ENCODE results near the gene EPHB1.

EPHB1 gene

DNA sequence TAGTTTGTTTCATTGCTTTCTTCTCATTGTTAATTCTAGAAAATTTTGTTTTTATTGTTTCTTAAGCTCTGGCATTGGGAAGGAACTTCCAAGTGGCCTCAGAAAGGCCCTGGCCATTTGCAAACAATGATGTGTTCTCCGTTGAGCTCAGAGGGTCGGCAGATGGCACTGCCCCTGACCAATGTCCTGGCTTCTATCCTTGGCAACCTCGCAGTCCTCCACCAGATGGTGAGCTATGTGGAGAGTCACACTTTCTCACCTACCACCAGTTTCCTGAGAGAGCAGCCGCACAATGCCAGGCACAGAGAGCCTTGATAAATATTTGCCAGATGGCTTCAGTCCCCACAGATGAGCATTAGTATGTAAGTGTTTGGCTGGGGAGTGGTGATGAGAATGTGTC lies 343.7 kb downstream of the EPHB1 start:
- no peak for DNase-seq

DNA sequence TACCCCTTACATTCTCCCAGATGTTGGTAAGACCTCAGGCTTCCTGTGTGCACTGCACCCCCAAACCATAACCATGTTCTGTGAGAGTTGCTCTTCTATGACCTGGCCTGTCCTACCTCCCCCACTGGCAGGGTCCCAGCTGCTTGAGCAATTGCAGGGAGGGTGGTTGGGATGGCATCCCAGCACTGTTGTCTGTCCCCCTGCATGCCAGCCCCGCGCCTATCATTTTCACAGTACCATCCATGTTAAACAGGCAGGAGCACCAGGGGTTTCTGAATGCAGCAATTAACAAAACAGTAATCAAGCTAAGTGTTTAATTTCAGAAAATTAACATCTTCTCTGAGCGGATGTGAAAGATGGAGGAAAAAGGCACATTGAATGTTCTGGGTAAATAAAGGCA lies 345.5 kb downstream of the EPHB1 start:
- no peak for DNase-seq

DNA sequence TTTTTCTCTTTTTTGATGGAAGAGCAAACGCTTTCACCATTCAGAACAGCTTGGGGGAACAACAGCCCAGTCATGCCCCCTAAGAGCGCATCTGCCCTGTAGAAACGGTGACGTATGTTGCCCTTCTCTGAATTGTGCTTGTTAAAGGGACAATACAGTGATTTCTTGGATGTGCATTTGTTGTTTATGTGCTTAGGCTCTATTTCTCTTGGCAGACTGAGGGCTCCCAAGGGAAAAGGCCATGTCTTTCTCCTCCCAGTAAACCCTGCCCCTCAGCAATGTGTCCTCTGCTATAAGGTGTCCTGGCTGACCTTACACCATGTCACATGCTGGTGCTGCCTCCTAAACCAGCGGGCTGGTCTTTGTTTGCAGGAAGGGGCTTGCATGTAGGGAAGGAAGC lies 346.1 kb downstream of the EPHB1 start:
- DNase-seq = no peak

DNA sequence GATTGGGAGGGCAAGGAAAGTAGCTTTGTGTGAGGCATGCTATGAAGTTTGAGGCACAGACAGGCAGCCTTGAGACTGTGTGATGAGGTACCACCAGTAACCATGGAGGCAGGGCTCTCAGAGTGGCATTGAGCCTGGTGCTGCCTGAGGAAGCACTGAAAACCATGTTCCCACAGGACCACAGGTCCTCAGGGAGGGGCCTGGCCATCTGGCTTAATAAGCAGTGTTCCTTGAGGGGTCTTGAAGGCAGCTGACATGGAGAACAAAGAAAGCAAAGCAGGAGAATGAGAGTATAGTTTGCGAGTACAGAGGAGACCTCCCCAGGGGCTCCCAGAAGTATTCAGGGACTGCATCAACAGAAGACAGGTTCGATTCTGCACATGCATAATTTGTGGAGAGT lies 346.6 kb downstream of the EPHB1 start:
- DNase-seq = no peak

DNA sequence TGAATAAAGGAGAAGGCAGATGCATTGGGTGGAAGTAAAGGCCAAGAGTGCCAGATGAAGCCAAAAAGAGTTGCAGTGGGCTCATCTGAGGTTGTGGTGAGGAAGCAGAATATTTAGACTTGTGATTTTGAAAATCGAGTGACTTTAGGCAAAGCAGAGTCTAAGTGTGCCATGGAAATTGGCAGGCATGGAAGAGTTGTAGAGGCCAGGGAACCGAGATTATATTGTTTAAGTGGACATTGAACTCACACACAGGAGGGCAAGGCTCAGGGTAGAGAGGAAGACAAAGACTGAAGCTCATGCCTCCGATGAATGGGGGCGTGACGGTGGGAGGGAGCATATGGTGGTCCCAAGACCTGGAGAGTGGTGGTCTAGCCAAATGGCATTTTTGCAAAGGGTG lies 347.5 kb downstream of the EPHB1 start:
- no peak for DNase-seq

DNA sequence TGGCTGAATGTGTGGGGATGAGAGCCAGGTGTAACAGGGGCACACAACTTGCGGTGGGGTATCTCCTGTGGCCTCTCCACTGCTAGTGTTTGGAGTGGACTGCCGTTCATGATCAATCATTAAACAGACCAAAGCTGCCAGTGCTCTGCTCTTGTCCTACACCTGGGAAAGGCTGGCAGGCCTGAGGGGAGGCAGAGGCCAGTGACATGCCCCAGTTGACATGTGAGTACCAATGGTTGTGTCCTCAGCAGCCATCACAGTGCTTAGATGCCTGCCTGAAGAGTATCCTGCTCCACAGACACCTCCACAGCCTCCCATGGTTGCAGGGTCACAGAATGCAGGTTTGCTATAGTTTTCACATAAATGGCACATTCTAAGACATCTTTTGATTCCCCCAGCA lies 348.4 kb downstream of the EPHB1 start:
- no peak for DNase-seq

DNA sequence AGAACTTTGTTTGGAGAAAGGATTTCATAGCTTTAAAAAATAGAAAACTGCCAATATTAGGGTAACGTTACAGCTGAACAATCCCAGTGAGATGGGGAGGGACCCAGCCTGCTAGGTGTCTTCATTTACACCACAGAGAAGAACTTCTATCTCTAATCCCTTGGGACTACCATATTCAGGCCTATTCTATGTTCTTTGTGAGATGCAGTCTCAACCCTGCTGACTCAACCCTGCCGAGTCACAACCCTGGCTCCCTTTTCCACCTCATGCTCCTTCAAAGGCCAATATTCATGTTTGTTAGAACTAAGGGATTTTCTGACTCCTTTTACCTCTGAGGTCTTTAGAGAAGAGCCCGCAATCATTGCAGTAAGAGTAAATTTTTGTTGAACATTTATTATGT lies 350.5 kb downstream of the EPHB1 start:
- no peak for DNase-seq

DNA sequence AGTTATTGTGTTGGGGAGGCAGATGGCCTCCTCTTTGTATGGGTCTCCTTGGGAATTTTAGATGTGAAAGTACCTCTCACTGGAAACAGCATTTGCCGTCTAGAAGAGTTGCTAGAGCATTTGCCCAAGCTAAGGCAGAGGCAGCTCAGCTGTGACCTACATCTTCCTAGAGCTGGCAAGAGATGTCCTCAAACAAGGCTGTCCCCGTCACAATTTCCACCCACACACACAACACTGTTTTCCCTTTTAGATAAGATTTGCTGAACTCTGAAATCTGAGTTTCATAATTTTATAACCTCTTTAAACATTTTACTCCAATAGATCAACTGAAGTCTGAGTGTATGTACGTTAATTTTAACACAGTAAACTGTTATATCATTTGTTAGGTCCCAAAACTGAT lies 352.6 kb downstream of the EPHB1 start:
- DNase-seq = no peak

DNA sequence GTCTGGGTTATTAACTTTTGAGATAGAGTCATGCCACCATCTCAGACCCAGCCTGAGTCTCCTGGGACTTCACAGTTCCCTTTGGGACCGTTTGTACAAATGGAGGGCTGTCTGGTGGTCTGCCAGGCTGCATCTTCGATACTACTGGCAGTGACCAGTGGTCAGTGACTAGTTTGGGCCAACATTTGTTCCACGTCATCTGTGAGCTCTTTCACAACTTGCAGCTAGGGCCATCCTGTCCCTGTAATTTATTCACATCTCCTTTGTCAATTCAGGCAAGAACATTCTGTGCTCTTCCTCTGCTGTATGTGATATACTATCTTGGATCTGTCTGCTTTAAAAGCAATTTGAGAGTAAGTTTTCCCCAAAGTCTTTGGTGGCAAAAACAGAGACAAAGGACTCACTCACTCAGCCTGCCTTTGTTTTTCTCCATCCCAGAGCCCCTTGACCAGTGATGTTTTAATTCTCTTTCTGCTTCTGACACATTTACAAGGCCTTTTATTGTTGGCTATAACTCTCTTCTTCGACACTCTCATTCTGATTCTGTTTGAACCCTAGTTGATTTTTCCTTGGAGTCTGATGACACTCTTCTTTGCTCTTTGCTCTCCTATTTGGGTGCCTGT lies 353.4 kb downstream of the EPHB1 start:
- no peak for DNase-seq

DNA sequence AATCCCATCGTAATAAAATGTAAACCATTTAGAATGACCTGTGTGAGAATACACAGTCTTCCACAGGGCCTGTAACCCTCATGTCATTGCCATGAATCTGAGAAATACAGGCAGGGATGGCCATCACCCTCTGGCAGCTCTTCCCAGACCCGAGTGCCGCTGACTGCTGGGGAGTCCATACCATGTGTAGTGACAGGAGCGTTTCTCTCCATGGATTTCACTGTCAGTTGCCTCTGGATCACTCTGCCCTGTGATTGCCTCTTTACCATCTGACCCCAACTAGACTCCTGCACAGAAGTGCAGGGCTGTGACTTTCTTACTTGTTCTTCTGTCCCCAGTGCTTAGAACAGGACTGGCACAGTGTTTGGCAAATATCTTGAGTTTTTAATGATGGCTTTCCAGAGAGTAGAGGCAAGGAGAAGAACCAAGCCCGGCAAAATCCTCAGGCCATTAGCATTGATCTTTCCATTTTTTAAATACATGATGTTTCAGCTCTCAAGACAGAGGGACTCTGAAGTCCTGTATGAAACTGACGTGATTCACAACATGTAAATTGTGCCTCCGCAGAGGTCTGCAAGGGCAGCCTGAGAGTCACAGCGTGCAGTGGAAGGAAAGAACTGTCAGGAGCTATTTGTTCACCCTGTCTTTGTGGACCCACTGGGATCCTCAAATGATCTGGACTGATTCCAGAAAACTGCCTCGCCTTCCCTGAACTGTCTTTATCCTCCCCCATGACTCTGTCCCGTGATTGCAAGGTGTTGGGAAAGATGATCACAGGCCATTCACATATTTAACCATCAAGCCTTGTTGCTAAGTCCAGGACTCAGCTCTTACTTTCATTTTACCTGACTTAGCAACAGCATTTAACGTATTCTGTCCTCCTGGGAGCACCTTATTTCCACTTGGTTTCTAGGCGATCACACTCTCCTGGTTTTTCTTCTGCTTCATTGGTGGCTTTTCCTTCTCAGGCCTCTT lies 354.9 kb downstream of the EPHB1 start:
- DNase-seq = no peak

DNA sequence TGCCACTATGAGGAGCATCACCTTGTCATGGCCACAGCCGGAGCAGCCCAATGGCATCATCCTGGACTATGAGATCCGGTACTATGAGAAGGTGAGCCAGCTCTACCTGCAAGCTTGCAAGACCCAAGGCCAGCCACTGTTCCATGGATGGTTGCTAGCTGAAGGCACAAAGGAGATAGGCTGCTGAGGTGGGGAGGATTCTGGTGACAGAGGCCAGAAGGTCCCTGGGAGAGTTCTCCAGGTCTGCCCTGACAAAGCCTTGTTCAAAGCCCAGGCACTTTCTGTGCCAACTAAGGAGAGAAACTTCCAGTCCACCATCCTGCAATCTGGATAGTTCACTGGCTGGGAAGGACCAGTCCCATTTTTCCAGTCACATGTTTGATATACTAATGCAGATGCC lies 359.1 kb downstream of the EPHB1 start:
- DNase-seq = no peak

DNA sequence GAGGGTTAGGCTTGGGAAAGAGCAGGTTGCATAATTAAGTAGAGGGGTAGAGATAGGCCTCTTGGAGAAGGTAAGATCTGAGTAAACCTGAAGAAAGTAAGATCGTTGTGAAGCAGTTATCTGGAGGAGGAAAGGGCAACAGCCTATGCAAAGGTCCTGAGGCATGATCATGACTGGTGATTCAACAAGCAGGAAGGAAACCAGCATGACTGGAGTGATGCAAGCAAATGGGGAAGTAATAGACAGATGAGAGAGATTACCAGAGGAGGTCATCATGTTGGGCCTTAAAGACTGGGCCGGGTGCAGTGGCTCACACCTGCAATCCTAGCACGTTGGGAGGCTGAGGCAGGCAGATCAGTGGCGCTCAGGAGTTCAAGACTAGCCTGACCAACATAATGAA lies 360.2 kb downstream of the EPHB1 start:
- no peak for DNase-seq

DNA sequence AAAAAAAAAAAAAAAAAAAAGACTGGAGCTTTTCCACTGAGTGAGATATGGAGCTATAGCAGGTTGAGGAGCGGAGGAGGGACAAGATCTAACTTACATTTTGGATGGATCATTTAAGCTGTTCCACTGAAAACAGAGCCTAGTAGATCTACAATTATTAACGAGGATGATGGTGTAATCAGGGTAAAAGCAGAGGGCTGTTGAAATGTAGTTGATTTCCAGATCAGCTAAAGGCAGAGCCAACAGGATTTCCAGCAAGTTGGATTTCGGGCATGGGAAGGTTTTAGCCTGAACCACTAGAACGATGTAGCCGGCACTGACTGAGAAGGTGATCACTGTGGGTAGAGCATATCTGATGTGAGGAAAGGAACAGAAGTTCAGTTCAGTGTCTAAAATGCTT lies 360.7 kb downstream of the EPHB1 start:
- DNase-seq = no peak

DNA sequence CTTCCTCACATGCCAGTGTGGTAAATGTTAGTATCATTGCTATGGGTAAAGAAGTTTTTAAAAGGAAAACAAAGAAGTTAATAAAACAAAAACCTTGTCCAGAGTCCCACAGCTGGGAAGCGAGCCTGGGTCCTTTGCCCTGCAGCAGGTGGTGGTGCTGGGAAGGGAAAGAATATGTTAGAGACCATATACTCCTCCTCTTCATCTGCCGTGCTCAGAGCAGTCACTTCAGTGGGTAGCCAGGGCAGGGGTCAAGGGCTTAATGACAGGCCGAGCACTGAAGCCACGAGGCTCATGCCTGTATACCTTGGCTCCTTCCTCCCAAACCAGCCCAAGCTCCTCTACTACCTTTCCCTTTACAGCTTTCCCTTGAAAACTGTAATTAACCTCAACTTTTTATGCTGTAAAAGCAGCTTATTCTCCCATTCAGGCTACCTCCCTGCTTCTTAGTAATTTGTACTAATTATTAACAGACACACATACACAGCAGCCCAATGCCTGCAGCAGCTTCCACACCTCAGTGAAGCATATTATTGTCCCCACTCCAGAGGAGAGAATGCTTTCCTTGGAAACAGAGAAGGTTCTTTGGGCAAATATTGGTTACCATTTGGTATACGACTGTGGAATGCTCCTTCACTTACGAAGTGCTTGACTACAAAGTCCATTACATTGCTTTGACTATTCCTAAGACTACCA lies 362.1 kb downstream of the EPHB1 start:
- no peak for DNase-seq

DNA sequence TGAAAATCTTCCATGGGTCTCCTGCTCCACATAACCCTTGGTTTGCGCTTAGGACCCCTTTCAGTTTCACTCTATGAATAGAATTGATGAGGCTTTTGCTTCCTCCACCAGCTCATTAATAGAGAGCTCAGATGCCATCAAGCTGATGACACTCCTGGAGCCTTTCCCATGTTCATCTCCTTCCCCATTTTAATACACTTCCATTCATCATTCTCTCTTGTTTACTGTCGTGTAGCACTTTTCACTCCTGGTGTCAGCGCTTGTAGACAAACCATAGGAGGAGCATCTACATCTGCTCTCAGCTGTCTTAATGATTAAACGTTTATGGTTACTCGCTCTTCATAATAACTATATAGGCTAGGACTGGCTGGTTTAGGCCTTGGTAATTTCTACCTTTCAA lies 363.5 kb downstream of the EPHB1 start:
- no peak for DNase-seq

DNA sequence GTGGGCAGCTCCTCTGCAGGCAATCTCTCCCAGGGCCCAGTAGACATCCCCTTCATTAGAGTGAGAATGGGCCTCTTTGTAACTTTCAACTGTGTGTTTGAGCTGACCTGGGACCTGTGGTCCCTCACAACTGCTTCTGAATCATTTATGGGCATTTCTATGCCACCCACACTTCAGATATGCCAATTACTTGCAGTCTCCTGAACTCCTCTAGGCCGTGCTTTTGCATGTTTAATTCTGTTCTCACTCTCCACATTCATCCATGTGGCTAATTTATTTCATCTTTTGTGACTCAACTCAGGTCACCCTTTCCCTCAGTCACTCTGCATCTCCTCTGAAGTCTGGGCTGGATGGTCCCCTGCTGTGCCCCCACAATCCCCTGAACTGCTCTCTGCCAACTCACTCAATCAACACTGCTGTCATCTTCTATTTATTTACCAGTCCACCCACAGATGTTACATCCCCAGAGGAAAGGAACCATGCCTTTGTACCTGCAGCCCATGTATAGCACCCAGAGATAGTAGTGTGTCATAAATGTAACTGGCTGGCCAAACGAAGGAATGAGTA lies 364.7 kb downstream of the EPHB1 start:
- DNase-seq = no peak

DNA sequence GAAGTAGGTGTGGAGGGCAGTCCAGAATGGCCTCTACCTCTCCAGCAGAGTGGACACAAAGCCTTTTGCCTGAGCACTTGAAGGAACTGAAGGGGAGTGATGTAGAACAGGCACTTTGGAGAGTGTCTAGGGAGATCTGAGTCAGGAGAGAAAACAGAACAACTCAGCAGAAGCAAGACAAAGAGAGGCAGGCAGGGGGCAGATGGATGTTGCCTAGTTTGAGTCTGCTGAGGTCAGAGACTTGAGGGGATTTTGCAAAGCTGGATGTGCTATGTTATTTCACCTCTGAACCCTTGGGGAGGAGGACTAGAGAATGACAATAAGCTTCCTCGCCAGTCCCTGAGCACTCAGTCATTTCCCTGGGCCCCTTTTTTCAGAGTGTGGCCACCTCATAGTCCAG lies 366.4 kb downstream of the EPHB1 start:
- no peak for DNase-seq

DNA sequence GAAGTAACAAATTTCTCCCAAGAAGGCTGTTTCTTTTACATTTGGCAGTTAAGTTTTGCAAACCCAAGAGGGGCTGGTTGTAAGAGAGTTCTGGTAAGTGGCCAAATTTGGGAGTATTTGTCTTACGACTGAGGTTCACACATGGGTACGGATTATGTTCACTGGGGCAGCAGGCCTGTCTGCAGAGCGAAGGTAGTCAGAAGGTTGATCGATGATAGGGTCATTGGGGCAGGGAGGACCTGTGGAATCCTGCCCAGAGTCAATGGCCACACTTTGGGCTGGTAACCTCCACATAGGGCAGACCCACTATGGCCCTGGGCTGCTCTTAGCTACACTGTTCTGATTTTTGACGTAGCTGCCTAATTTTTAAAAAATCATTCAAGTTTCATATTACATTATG lies 368.6 kb downstream of the EPHB1 start:
- DNase-seq = no peak

DNA sequence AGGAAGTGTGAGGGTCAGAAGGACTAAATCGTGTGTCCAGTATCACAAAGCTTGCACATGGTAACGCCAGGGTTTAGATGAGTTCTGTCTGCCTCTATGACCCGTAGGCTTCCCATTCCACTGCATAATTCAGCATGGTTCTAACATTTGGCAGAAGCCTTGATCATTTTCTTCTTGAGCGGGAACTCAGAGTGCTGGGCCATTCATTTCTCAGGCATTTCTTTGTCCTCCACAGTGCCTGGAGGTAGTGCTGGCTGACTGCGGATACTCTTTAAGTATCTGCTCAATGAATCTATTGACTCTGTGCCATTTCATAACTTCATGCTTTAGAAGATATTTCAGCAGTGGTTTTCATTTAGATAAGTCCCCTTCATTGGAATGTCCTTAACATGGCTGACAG lies 370.2 kb downstream of the EPHB1 start:
- no peak for DNase-seq

DNA sequence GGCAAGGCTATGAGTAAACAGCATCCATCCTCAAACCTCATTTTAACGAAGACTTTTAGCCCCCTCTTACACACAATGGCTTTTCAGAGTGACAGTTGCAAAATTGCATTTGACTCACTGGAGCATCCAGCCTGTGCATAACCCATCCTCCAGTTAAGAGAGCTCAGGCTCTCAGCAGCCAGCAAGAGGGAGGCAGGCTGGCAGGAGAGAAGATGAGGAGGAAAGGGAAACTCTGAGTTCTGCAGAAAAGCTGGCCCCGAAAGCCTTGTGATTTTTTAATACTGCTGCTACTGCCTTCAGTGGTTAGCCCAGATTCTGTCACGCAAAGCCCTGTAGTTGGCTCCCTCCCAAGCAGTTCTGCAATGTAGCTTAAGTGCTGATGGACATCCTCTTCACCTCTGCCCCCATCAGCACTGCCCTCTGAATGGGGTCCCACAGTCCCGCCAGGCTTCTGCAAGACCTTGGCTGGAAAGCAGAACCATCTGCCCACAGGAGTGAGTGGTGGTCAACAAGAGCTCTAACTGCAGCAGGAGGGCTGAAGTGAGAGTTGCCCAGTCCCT lies 371.3 kb downstream of the EPHB1 start:
- DNase-seq = no peak

DNA sequence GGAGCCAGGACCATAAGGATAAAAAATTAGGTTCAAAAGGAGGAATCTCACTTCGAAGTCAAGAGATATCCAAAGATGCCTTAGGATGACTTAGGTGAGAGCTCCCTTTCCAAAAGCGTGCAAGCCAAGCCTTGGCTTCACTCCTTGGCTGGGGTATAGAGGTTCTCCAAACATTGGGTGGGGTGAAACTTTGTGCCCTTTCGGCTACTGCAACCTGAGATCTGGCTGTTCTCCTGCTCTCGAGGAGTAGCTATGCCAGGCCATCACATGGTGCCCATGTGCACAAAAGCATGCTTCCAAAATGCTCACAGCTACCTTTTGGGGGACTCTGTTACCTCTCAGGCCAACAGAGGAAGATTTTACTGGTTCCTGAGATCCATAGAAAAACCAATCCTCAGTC lies 373.8 kb downstream of the EPHB1 start:
- no peak for DNase-seq

DNA sequence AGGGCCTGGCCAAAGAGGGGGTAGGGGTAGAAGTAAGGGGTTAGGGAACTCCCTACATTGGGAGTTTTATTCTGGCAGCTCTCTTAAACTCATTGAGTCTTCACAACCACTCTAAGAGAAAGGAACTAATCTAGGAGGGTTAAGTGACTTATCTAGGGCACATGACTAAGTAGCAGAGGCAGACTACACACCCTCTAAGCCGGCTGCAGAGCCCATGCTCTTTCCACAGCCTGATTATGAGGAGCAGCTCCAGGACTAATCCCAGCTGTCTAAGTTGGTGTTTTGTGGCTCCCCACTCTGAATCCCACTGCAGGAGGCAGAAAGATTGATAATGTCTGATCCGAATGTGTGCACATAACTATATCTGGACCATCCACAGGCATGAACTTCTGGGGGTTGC lies 374.6 kb downstream of the EPHB1 start:
- no peak for DNase-seq

DNA sequence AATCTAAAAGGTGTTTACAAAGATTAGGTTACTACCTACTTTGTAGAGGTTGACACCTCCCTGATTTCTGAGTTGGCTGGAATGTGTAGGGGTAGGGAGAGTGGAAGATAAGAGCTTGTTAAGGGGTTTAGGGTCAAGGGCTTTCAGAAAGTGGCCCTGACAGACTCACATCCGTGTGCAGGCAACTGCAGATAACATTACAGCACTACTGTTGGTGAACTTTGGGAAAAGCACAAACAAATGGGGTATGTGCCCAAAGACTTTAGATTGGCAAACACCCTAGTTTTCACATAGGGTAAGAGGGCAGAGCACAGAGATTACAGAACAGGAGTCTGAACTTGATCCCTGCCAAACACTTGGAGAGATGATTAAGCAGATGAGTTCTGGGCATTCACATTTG lies 375.7 kb downstream of the EPHB1 start:
- no peak for DNase-seq

Measured in activated CD4-positive, alpha-beta T cell treated with anti-CD3 and anti-CD28 coated beads for 48 hours (primary cell).